Effector CD4-positive, alpha-beta T cell (primary cell): ENCODE measurements around the gene SLC7A6OS.

ENCODE experiments used
- DNase-seq: peaks from one replicate; pipeline ENCODE4 v3.0.0-alpha.2; 2020

The SLC7A6OS gene

DNA sequence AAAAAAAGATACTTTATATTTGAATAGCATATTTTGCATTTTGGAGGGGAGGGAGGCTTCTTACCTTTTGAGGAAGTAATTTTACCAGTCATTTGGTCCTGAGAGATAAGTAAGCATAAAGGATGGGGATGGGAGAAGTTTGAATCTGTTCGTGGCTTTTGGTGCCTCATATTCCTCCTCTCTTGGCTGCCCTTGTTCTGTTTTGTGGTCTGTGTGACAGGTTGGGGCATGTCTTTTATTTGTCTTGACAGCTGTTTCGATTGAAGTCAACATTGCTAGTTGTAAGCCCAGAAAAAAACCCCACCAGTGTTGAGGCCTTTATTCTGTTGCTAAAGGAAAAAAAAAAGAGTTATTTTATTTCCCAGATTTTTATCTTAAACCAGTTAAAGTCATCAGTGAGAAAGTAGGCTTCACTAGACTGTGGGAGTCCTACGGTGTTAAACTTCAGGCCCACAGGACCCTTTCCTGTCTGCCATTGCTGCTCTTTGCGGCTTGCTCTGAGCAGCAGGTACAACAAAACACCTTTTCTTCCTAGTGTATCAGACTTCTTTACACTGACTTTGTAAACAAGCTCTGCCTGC is 35.0 kb downstream of the SLC7A6OS start:
- peak; percentile 49 for DNase-seq

DNA sequence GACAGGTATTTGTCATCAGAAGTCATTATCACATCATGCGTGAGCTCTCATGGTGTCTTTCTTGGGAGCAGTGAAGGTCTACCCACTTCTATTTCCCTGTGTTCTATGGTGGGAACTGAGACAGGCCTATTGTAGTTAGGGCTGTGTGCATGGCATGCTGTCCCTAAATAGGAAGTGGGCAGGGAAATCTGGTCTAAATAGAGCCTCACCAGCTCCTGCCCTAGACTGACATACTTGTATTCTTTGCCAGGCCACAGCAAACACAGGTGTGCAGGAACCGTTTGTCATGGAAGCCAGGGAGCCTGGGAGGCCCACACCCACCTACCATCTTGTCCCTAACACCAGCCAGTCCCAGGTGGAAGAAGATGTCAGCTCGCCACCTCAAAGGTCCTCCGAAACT is 36.3 kb downstream of the SLC7A6OS start:
- DNase-seq: no peak

DNA sequence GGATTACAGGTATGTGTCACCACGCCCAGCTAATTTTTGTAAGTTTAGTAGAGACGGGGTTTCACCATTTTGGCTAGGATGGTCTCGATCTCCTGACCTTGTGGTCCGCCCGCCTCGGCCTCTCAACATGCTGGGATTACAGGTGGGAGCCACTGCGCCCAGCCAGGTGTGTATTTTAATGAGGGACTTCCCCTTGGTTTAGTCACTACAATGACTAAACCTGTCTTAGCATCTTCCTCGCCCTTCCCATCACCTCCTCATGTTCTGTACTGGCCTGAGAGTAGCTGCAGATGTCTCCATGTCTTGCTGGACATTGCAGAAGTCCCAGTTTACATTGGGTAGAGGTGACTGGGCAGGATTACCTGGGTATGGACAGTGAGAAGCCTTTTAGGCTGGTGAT is 36.9 kb downstream of the SLC7A6OS start:
- DNase-seq: no peak

- no peak for DNase-seq
Observed at GRCh38 chr16:68273459-68273858, 37.3 kb downstream of the SLC7A6OS start.

DNA sequence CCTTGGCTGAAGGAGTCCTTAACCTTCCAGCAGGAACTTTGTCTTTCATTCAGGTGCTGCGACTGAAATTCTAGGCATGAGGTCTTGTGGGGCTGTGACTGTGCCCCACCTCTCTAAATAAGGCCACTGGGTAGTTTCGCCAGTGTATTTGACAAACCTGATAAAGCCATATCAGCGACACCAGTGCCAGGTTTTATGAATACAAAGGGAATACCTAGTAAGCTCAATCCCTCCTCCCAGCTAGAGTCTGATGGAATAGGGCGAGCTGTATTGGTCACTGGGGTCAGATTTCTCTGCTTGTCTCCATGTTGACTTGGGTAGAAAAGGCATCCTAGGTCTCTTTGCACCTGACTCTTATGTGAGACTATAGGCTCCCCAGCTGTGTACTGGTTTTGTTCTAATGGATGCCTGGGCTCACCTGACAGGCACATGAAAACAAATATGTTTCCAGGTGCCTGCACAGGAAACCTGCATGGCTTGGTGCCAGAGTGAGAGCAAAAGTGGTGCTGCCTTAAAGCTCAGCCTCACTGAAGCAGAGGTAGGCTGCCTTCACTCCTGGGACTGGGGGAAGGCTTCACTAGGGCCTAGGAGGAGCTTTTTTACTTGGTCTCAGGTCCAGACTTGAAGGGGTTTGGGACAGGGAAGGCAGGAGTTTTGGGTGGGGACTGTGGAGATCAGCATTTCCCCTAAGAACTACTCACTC is 38.1 kb downstream of the SLC7A6OS start:
- peak; percentile 67 for DNase-seq

DNA sequence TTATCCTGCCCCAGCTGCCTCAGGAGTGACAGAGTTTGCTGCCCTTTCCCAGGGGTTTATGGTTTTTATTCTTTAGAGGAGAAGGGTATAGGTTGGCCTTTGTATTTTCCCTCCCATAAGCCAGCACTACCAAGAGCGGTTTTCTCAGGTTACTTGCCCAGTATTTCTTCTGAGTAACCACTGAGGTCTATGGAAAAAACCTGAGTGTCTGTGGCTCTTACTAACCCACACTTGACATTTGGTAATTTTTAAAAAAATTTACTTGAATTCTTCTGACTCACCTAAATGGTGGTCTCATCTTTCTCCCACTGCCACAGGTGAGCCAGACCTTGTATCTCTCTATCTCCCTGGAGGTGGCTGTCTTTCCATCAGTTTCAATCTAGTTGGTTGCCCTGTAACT is 40.4 kb downstream of the SLC7A6OS start:
- DNase-seq: no peak

- DNase-seq: no peak
Observed at GRCh38 chr16:68269793-68270192, 41.0 kb downstream of the SLC7A6OS start.

GRCh38 chr16:68267612-68268405 is 42.9 kb downstream of the SLC7A6OS start:
- no peak for DNase-seq

DNA sequence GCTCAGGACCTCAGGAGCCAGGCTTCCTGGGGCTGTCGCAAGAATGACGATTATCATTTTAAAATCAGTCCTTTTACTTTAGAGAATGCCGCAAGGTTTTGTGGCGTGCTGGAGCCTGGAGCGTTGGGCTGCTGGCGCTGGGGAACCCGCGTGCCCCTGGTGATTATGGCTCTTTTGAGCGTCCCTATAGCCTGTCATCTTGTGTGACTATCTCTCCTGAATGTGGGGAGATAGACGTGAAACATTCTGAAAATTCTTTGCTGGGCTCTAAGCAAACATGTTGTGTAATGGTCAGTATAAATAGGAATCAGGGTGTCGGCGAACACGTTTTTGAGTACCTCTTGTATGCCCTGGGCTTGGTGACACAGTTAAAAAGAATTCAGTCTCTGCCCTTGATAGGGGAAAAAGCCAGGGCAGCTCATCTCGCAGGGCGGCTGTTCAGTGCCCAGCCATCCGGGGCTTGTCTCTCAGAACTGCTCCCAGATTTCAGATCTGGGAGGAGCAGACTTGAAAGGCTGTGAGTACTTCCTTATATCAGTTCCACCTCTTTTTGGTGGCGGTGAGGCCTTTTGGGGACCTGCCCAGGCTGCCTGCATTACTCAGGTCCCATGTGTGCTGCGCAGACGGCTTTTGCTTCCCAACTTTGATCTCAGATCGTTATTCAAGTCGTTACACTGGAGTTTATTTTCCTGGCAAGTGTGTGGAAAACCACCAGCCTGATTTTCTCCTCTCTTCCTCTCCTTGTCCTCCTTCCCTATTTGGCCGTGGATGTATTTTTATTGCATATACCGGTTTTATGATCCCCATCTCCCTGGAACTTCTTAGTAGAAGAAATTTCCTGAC is 45.4 kb downstream of the SLC7A6OS start:
- peak; percentile 52 for DNase-seq

DNA sequence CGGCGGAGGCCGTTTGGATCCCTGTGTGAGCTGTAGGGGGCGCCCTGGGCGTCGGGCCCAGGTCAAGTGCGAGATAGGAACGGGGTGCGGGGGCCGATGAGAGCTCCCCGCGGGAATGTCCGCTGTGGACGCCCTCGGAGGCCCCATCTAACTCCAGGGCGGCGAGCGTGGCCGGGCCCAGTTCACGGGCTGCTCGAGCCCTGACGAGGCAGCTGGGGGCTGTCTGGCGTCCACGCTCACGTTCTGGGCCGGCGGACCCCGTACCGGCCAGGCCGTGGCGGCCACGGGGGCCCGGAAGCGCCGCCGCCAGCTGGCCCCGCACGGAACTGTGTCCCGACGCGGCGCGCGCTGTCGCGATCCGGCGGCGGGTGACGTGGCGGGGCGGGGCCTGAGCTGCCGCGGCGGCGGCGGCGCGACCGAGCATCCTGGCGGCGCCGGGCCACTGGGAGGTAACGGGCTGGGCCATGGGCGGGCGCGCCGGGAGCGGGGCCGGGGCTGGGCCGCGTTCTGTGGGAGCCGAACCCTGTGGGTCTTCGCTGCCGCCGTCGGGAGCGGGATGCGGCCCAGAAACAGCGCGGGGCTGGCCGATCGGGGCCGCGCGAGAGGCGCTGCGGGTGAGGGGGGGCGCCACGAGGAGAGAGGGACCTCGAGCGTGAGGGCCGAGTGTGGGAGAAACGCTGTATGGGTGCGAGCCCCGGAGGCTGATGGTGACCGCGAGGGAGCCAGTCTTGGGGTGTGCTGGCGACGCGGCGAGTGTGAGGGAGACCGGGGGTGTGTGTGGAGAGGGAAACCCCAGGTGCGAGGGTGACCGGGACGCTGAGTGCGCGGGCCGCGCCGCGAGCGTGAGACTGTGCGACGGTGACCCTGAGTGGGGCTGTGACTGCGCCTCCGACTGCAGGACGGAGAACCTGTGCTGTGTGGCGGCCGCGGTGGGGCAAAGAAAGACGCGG is 46.3 kb downstream of the SLC7A6OS start, which contains the start of gene SLC7A6:
TSS of gene SLC7A6 (plus strand) at position 399 of the 950 bp plus-strand sequence. CDS start 10,201 bp downstream, outside the sequence.
- peak; percentile 79 for DNase-seq

- DNase-seq: no peak
Observed at GRCh38 chr16:68263559-68264127, 47.1 kb downstream of the SLC7A6OS start.

DNA sequence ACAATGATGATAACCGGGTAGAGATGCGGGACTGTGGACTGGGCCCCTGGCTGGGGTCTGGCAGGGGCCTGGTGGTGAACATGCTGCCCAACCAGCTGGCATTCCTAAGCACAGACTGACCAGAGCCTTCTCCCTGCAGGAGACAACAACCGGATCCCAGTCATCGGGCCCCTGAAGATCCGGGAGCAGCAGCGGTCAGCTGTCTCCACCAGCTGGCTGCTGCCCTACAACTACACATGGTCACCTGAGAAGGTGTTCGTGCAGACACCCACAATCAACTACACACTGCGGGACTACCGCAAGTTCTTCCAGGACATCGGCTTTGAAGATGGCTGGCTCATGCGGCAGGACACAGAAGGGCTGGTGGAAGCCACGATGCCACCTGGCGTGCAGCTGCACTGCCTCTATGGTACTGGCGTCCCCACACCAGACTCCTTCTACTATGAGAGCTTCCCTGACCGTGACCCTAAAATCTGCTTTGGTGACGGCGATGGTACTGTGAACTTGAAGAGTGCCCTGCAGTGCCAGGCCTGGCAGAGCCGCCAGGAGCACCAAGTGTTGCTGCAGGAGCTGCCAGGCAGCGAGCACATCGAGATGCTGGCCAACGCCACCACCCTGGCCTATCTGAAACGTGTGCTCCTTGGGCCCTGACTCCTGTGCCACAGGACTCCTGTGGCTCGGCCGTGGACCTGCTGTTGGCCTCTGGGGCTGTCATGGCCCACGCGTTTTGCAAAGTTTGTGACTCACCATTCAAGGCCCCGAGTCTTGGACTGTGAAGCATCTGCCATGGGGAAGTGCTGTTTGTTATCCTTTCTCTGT is 51.5 kb downstream of the SLC7A6OS start:
- no peak for DNase-seq

DNA sequence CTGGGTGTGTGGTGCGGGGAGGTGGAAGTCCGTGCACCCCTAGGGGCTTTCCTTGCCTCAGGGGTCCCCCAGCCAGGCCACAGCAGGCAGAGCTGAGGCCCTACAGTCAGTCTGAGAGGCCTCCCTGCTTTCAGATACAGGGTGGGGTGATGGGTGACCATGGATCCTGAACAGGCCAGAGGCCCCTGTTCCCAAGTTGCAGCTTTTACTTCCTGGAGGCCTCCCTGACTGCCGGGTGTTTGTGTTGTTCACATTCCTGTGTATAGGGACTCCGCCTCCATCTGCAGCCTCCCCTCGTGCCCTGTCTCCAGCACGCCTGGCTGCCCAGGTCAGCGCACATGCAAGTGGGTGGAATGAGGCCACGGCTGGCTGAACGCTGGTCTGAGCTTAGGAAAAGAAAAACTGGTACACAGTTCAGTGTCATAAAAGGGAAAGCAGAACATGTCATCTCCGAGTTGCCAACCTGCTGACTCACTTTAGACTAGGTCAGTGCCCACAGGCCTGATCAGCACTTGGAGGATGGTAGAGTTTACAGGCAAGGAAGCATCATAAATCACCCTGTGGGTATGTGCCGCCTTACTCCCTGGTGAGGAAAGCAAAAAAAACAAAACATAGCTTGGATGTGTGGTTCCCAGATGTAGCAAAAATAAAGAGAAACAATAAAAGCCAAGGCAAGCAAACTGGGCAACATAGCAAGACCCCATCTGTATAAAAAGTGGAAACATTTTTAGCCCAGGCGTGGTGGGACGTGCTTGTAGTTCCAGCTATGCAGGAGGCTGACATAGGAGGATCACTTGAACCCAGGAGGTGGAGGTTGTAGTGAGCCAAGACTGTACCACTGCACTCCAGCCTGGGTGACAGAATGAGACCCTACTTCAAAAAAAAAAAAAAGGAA is 52.6 kb downstream of the SLC7A6OS start:
- no peak for DNase-seq

- DNase-seq: no peak
Observed at GRCh38 chr16:68257251-68257905, 53.4 kb downstream of the SLC7A6OS start.

- no peak for DNase-seq
Observed at GRCh38 chr16:68255712-68256111, 55.0 kb downstream of the SLC7A6OS start.

DNA sequence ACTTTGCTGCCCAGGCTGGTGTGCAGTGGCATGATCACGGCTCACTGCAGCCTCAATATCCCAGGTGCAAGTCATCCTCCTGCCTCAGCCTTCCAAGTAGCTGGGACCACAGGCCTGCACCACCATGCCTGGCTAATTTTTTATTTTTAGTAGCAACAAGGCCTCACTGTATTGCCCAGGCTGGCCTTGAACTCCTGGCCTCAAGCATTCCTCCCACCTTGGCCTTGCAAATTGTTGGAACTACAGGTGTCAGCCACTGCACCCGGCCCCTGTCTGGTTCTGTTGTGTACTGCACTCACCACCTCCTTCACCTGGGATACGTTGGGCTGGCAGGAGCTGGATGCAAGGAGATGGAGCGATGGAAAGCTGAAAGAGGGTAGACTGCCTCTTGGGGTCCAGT is 57.0 kb downstream of the SLC7A6OS start:
- DNase-seq: no peak

DNA sequence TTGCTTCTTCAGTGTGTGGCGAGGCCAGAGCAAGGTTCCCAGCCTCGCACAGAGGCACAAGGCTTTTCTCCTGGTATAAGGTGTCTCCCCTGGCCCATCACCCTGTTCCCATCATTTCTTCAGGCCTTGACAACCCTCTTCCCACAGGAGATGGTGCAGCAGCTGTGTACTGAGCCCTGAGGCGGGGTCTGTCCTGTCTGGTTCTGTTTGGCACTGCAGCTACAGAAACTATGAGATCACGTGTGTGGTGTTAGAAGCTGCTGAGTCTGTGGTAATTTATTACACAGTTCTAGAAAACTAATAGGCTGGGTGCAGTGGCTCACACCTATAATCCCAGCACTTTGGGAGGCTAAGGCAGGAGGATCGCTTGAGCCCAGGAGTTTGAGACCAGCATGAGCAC is 58.4 kb downstream of the SLC7A6OS start:
- DNase-seq: no peak

- DNase-seq: no peak
Observed at GRCh38 chr16:68251832-68252231, 58.9 kb downstream of the SLC7A6OS start.

- no peak for DNase-seq
Observed at GRCh38 chr16:68250951-68251350, 59.8 kb downstream of the SLC7A6OS start.
